Activated T-cell treated with anti-CD3 and anti-CD28 coated beads, Interleukin-2, amount 50 U/mL, for 24 hours (primary cell): ENCODE measurements around the gene SRP54.
"Not testable (repeated sequence)": the region's sequence is repeated elsewhere in the genome, so short reads cannot be mapped to it uniquely, and the experiment has no call there.

ENCODE experiments used
- DNase-seq: peaks from one replicate; pipeline ENCODE4 v3.0.0-alpha.2; 2020
- H3K27ac Mint-ChIP-seq: 2 replicates; pipeline ENCODE4 v1.8.0; 2020; ENCODE audit warnings: mild to moderate bottlenecking, mixed read lengths
- H3K27me3 Mint-ChIP-seq: 2 replicates; pipeline ENCODE4 v1.8.0; 2020; ENCODE audit warnings: mixed read lengths
- H3K36me3 Mint-ChIP-seq: 2 replicates; pipeline ENCODE4 v1.8.0; 2020; ENCODE audit warnings: low read depth, mixed read lengths
- H3K4me1 Mint-ChIP-seq: 2 replicates; pipeline ENCODE4 v1.8.0; 2020; ENCODE audit warnings: low read depth, mixed read lengths
- H3K4me3 Mint-ChIP-seq: 2 replicates; pipeline ENCODE4 v1.8.0; 2020; ENCODE audit warnings: mild to moderate bottlenecking, moderate library complexity, mixed read lengths
- H3K9me3 Mint-ChIP-seq: 2 replicates; pipeline ENCODE4 v1.8.0; 2020; ENCODE audit warnings: mixed read lengths

Gene SRP54

DNA sequence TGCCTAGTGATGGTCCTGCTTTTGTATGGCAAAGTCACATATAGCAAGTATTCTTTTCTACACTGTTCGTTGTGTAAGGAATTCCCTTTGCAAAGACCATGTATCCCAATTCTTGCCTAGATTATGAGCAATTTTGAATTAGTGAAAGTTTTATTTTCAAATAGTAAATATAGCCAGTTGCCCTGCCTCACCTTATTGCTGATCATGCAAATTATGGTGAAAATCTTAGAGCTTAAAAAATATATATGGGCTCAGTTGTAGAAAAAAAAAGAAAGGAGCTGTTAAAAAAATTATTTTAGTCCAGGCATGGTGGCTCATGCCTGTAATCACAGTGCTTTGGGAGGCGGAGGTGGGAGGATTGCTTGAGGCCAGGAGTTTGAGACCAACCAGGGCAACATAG lies 18.8 kb downstream of the SRP54 start:
- Mint-ChIP-seq H3K27me3 (no peaks in the 10 kb centered on the region), H3K4me1 (no peaks in the 10 kb centered on the region), H3K36me3 (peaks cover 75% of the 10 kb centered on the region), H3K9me3 (no peaks in the 10 kb centered on the region), H3K27ac (no peak overlapping the region), H3K4me3 (no peak overlapping the region)
- no peak for DNase-seq

DNA sequence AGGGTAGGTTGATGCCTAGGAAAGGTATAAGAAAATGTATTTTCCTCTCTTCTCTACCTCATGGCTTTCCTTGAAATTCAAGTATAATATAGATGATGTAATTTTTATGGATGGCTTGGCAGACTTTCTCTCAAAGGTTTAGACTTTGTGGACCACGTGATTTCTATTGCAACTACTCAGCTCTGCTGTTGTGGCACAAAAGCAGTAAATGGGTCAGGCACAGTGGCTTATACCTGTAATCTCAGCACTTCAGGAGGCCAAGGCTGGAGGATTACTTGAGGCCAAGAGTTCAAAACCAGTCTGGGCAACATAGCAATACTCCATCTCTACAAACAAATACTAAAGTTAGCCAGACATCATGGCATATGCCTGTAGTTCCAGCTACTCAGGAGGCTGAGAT lies 22.0 kb downstream of the SRP54 start:
- H3K36me3 Mint-ChIP-seq: peaks cover 78% of the 10 kb centered on the region
- no peak overlapping the region for H3K27ac Mint-ChIP-seq
- H3K4me3 Mint-ChIP-seq: no peak overlapping the region
- no peaks in the 10 kb centered on the region for H3K9me3 Mint-ChIP-seq
- no peaks in the 10 kb centered on the region for H3K4me1 Mint-ChIP-seq
- no peak for DNase-seq
- H3K27me3 Mint-ChIP-seq: no peaks in the 10 kb centered on the region

DNA sequence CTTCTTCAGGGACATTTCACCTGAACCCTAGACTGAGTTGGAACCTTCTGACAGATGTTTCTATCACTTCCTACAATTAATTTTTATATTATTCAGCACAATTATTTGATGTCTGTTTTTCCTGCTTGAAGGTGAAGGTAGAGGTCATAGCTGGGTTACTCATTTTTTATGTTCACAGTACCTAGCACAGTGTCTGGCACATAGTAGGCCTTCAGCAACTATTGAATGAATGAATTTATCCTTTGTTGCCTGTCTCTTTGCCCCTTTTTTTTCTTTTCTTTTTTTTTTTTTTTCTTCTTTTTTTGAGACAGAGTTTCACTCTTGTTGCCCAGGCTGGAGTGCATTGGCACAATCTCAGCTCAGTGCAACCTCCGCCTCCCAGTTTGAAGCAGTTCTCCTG lies 33.8 kb downstream of the SRP54 start:
- Mint-ChIP-seq H3K4me1 (no peaks in the 10 kb centered on the region), H3K27ac (no peak overlapping the region), H3K4me3 (no peak overlapping the region), H3K27me3 (no peaks in the 10 kb centered on the region), H3K9me3 (no peaks in the 10 kb centered on the region), H3K36me3 (peaks cover 86% of the 10 kb centered on the region)
- no peak for DNase-seq

DNA sequence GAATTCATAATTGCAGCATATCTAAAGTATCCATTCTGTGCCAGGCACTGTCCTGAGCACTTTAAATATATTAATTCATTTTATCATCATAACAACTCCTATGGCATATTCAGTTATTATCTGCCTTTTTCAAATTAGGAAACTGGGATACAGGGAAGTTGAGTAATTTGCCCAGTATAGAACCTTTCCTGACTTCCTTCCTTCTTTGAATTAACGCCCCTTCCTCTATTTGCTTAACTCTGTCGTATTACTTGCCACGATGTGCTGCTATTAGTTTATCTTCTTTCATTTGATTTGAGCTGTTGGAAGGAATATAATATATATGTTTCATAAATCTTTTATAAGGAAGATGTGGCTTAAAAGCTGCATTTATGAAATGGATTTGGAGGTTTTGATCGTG lies 37.9 kb downstream of the SRP54 start:
- H3K9me3 Mint-ChIP-seq: no peaks in the 10 kb centered on the region
- H3K4me1 Mint-ChIP-seq: no peaks in the 10 kb centered on the region
- peaks cover 85% of the 10 kb centered on the region for H3K36me3 Mint-ChIP-seq
- no peak for DNase-seq
- H3K27ac Mint-ChIP-seq: no peak overlapping the region
- no peaks in the 10 kb centered on the region for H3K27me3 Mint-ChIP-seq
- no peak overlapping the region for H3K4me3 Mint-ChIP-seq

DNA sequence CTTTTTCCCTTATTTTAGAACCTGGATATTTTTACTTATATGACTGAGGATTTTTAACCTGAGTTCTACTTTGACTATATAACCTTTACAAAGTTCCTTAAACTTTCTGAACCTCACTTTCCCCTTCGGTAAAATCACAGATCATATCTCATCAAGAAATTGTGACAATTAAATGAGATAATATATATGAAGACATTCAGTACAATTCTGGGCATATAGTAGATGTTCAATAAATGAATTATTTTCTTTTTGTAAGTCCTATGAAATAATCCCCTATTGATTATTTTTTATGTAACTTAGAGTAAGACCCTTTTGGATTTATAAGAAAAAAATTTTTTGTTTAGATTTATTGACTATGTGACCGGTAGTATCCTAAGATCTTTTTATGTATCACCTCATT lies 45.6 kb downstream of the SRP54 start:
- no peak overlapping the region for H3K27ac Mint-ChIP-seq
- H3K4me3 Mint-ChIP-seq: no peak overlapping the region
- H3K4me1 Mint-ChIP-seq: no peaks in the 10 kb centered on the region
- peaks cover 85% of the 10 kb centered on the region for H3K36me3 Mint-ChIP-seq
- no peak for DNase-seq
- no peaks in the 10 kb centered on the region for H3K27me3 Mint-ChIP-seq
- H3K9me3 Mint-ChIP-seq: peaks cover 3% of the 10 kb centered on the region

DNA sequence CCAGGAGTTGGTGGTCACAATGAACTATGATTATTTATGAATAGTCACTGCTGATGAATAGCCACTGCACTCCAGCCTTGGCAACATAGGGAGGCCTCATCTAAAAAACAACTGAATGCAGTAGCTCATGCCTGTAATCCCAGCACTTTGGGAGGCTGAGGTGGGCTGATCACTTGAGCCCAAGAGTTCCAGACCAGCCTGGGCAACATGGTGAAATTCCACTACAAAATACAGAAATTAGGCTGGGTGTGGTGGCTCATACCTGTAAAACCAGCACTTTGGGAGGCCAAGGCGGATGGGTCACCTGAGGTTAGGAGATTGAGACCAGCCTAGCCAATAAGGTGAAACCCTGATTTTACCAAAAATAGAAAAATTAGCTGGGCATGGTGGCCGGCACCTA lies 49.8 kb downstream of the SRP54 start:
- H3K36me3 Mint-ChIP-seq: peaks cover 73% of the 10 kb centered on the region
- H3K27ac Mint-ChIP-seq: no peak overlapping the region
- DNase-seq: no peak
- no peaks in the 10 kb centered on the region for H3K27me3 Mint-ChIP-seq
- H3K4me1 Mint-ChIP-seq: peaks cover 4% of the 10 kb centered on the region
- peaks cover 15% of the 10 kb centered on the region for H3K9me3 Mint-ChIP-seq
- H3K4me3 Mint-ChIP-seq: no peak overlapping the region

DNA sequence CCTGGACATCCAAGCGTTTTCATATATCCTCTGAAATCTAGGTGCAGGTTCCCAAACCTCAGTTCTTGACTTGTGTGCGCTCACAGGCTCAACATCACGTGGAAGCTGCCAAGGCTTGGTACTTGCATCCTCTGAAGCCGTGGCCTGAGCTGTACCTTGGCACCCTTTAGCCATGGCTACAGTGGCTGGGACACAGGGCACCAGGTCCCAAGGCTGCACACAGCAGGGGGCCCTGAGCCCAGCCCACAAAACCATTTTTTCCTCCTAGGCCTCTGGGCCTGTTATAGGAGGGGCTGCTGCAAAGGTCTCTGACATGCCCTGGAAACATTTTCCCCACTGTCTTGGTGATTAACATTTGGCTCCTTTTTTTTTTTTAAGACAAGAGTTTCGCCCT lies 51.6 kb downstream of the SRP54 start:
- Mint-ChIP-seq H3K27me3 (no peaks in the 10 kb centered on the region), H3K27ac (no peak overlapping the region), H3K4me1 (peaks cover 4% of the 10 kb centered on the region), H3K36me3 (peaks cover 56% of the 10 kb centered on the region), H3K9me3 (peaks cover 15% of the 10 kb centered on the region), H3K4me3 (no peak overlapping the region)
- DNase-seq: no peak

DNA sequence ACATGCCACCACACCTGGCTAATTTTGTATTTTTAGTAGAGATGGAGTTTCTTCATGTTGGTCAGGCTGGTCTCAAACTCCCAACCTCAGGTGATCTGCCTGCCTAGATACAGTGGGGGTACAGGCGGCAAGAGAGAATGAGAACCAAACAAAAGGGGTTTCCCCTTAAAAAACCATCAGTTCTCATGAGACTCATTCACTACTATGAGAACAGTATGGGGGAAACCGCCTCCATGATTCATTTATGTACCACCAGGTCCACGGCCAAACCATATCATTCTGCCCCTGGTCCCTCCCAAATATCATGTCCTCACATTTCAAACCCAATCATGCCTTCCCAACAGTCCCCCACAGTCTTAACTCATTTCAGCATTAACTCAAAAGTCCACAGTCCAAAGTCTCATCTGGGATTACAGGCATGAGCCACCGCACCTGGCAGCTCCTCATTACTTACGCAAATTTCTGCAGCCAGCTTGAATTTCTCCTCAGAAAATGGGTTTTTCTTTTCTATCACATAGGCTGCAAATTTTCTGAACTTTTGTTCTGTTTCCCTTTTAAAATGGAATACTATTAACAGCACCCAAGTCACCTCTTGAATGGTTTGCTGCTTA lies 52.3 kb downstream of the SRP54 start:
- not testable (repeated sequence) for H3K27ac Mint-ChIP-seq, H3K27me3 Mint-ChIP-seq, H3K4me1 Mint-ChIP-seq, DNase-seq, H3K4me3 Mint-ChIP-seq
- peaks cover 51% of the 10 kb centered on the region for H3K36me3 Mint-ChIP-seq
- H3K9me3 Mint-ChIP-seq: peaks cover 15% of the 10 kb centered on the region

DNA sequence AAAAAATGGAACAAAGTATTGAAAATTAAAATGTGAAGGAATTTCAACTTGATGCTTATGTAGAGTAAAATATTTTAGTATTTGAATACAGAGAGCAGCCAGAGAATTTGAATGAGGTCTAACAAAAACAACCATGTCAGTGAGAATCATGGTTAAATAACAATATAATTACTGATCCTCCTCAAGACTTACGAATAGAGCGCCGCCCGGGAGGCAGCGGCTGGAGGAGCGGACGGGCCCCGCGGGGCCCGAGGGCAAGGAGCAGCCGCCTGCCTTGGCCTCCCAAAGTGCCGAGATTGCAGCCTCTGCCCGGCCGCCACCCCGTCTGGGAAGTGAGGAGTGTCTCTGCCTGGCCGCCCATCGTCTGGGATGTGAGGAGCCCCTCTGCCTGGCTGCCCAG lies 55.5 kb downstream of the SRP54 start:
- not testable (repeated sequence) for DNase-seq, H3K4me3 Mint-ChIP-seq, H3K4me1 Mint-ChIP-seq, H3K27me3 Mint-ChIP-seq, H3K27ac Mint-ChIP-seq
- peaks cover 14% of the 10 kb centered on the region for H3K9me3 Mint-ChIP-seq
- H3K36me3 Mint-ChIP-seq: peaks cover 21% of the 10 kb centered on the region

DNA sequence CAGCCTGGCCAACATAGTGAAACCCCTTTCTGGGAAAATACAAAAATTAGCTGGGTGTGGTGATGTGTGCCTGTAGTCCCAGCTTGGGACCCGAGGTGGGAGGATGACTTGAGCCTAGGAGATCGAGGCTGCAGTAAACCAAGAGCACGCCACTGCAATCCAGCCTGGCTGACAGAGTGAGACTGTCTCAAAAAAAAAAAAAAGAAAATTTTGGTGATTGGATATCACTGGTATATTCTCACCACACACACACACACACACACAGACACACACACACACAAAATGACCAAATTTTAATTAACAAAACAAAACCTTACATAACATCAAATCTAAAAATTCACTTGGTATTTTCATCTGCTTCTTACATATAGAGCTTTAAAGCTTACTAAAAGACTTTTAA lies 59.8 kb downstream of the SRP54 start:
- no peaks in the 10 kb centered on the region for H3K27me3 Mint-ChIP-seq
- H3K27ac Mint-ChIP-seq: peak overlapping the region; percentile 9
- no peak overlapping the region for H3K4me3 Mint-ChIP-seq
- no peak for DNase-seq
- no peaks in the 10 kb centered on the region for H3K9me3 Mint-ChIP-seq
- H3K36me3 Mint-ChIP-seq: peaks cover 14% of the 10 kb centered on the region
- H3K4me1 Mint-ChIP-seq: peaks cover 17% of the 10 kb centered on the region

DNA sequence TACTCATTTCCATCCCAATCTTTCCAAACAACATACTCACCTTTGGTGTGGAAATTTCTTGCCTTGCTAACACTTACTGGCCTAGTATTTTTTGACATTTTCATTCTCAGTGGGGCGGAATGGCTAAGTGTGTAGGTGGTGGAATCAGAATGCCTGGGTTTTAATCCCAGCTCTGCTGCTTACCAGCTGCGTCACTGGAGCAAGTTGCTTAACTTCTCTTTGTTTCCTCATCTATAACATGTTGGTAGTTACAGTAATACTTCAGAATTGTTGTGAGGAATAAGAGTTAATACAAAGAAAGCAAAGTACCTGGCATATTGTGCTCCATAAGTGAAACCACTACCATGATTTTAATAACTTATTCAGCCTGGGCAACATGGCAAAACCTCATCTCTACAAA lies 60.3 kb downstream of the SRP54 start:
- Mint-ChIP-seq H3K4me3 (no peak overlapping the region), H3K36me3 (peaks cover 18% of the 10 kb centered on the region), H3K27ac (peak overlapping the region; percentile 9), H3K27me3 (no peaks in the 10 kb centered on the region), H3K4me1 (peaks cover 21% of the 10 kb centered on the region), H3K9me3 (no peaks in the 10 kb centered on the region)
- DNase-seq: no peak

DNA sequence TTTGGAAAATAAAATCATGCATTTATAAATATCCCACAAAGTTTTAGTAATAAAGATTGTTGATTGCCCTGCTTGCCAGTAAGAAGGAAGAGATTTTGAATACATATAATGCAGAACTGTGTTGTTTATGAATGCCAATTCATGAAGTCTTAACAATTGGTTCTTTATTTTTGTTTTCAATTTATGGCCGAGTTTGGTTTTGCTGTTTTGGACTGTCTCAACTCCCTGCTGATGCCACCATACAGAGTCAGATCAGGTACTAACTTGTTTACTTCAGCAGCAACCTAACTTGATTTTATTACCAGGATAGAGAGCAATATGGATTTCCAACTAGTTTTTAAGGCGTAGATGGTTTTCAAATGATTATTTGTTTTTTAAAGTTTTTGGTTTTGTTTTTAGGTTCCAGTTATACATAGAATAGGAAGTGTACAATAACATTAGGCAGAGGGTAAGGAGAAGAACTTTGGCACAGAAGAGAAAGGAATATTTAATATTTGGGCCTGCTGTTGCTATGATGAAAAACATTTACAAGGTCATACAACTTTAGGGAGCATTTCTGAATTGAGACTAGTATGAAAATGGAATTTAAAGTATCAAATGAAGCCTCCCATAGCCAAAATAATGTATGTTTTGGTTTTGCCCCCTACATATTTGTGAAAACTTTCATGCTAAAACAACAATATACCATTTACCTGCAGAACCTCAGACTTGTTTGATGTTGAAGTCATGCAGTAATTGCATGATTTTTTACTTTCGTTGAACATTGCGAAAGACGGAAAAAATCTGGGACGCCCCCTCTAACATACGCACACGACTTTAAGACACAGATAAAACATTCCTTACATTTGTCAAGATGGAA lies 62.4 kb downstream of the SRP54 start:
- peak overlapping the region; percentile 91 for H3K4me3 Mint-ChIP-seq
- no peak for DNase-seq
- peak overlapping the region; percentile 96 for H3K27ac Mint-ChIP-seq
- peaks cover 32% of the 10 kb centered on the region for H3K36me3 Mint-ChIP-seq
- H3K27me3 Mint-ChIP-seq: no peaks in the 10 kb centered on the region
- H3K4me1 Mint-ChIP-seq: peaks cover 26% of the 10 kb centered on the region
- no peaks in the 10 kb centered on the region for H3K9me3 Mint-ChIP-seq

DNA sequence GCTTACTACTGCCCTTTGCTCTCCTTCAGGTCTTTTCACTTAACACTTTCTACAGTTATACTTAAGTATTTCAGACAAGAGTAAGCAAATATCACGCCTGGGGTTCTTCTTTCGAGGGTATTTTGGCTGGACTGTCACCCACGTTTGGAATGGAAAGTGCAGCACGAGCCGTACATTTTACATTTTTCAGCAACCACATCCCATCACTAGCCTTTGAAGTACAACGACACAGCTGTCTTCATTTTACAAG lies 62.9 kb downstream of the SRP54 start:
- peak overlapping the region; percentile 96 for H3K27ac Mint-ChIP-seq
- peak overlapping the region; percentile 91 for H3K4me3 Mint-ChIP-seq
- H3K36me3 Mint-ChIP-seq: peaks cover 36% of the 10 kb centered on the region
- DNase-seq: no peak
- H3K9me3 Mint-ChIP-seq: no peaks in the 10 kb centered on the region
- no peaks in the 10 kb centered on the region for H3K27me3 Mint-ChIP-seq
- H3K4me1 Mint-ChIP-seq: peaks cover 30% of the 10 kb centered on the region

DNA sequence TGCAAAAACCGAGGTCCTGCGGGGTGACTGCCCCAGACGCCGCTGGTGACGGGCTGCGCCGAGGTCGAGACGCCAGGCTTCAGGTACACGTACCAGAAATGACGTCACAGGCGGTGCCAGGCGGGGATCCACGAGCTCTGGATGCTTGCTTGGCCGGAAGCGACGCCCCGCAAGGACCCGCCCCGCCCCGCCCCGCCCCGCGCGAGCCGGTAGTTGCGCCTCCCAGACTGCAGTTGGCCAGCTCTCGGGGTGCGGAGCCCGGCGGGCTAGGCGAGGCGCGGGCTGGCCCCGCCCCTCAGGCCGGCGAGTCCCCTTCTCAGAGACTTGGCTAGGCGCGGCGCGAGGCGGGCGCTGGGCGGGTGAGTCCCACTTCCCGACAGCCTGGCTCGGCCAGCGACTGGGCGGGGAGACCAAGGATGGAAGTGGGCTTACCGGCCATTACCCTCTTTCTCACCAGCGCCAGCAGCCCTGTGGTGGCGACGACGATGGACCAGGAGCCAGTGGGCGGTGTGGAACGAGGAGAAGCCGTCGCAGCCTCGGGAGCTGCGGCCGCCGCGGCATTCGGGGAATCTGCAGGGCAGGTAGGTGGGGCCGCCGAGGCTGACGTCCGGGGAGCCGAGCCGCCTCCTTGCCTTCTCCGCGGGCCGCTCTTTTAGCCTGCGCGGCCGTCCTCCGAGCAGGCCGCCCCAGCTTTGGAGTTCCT lies 63.4 kb downstream of the SRP54 start, which contains the start of gene FAM177A1:
Gene FAM177A1 (plus strand): TSS at position 225 of the 703 bp plus-strand sequence. CDS start 192 bp downstream, at position 417.
- Mint-ChIP-seq H3K27ac (peak within 1 kb of the TSS; percentile 99), H3K36me3 (peaks cover 40% of the 10 kb centered on the region), H3K9me3 (no peaks in the 10 kb centered on the region), H3K4me3 (peak within 1 kb of the TSS; percentile 91), H3K4me1 (peaks cover 31% of the 10 kb centered on the region), H3K27me3 (no peaks in the 10 kb centered on the region)
- peak; percentile 98 for DNase-seq
